ENCODE data around the gene CHAF1A. TPM values are rescaled to one million over a fixed set of nuclear protein-coding genes. Genes with fewer than 3 reads are reported as not detected.

CHAF1A gene
- total RNA-seq, 1 experiment from 2014 or later: 30.0 TPM

DNA sequence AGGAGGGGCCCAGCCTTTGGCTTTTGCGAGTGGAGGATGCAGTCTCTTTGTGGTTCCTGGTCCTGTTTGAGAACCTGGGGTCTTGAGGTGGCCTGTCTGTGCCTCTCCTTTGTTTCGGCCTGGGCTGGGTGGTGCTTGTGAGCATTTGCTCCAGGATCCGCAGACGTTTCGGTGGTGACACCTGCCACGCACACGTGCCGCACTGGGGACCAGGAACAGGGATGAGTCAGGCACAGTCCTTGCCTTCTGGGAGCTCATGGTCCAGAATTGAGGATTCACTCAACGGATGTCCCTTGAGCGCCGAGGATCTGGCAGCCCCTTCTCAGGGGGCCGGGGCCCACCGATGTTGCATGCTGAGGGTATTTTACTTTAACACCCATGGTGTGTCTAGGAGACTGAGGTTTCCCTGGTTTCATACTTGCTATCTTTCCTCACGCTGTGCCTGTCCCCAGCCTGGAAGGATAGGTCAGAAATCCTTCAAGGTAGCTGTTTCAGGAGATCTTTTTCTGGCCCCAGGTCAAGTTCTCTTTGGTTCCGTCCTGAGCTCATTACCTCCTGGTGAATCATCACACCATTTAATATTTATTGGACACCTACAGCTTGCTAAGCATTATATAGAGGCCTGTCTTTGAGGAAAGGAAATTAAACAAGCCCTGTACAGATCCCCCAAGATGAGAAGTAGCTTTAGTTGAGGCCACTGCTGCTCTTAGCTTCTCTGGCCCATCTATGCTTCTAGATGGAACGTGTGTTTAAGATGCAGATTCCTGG lies 74.8 kb downstream of the CHAF1A start:
- Histone ChIP-seq H3K9me2 (ENCODE audit: insufficient read depth) (no peaks in the 10 kb centered on the region), H4K20me1 (ENCODE audit: insufficient read depth) (no peaks in the 10 kb centered on the region), H3K4me3 (no peak overlapping the region), H3K27ac (no peak overlapping the region), H3K4me2 (no peak overlapping the region), H3K79me2 (ENCODE audit: low read depth) (peaks cover 11% of the 10 kb centered on the region), H3K9me3 (ENCODE audit: insufficient read depth, low read depth) (no peaks in the 10 kb centered on the region), H2AFZ (no peak overlapping the region), H3K4me1 (replicated peaks; ENCODE audit: insufficient read depth) (no peaks in the 10 kb centered on the region), H3F3A (ENCODE audit: insufficient read depth, low read depth) (no peaks in the 10 kb centered on the region), H3K36me3 (ENCODE audit: low read depth) (no peaks in the 10 kb centered on the region), H3K27me3 (ENCODE audit: insufficient read depth, low read depth) (no peaks in the 10 kb centered on the region)
- intact Hi-C loops (cut with micrococcal nuclease; ENCODE audit: unreplicated experiment): no loop called here
- no peak for DNase-seq
- TF ChIP-seq, protein P1, sequence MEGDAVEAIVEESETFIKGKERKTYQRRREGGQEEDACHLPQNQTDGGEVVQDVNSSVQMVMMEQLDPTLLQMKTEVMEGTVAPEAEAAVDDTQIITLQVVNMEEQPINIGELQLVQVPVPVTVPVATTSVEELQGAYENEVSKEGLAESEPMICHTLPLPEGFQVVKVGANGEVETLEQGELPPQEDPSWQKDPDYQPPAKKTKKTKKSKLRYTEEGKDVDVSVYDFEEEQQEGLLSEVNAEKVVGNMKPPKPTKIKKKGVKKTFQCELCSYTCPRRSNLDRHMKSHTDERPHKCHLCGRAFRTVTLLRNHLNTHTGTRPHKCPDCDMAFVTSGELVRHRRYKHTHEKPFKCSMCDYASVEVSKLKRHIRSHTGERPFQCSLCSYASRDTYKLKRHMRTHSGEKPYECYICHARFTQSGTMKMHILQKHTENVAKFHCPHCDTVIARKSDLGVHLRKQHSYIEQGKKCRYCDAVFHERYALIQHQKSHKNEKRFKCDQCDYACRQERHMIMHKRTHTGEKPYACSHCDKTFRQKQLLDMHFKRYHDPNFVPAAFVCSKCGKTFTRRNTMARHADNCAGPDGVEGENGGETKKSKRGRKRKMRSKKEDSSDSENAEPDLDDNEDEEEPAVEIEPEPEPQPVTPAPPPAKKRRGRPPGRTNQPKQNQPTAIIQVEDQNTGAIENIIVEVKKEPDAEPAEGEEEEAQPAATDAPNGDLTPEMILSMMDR (conservative IDR thresholded peaks at IDR 0.05): no peak
- TF ChIP-seq EZH2 (IDR thresholded peaks at IDR 0.05; ENCODE audit: low read depth): no peak
- ChIA-PET POLR2A (ENCODE audit: unreplicated experiment) (no interaction called here), CTCF (no interaction called here)
- BruUV-seq (replicated peaks): no TSS peak

DNA sequence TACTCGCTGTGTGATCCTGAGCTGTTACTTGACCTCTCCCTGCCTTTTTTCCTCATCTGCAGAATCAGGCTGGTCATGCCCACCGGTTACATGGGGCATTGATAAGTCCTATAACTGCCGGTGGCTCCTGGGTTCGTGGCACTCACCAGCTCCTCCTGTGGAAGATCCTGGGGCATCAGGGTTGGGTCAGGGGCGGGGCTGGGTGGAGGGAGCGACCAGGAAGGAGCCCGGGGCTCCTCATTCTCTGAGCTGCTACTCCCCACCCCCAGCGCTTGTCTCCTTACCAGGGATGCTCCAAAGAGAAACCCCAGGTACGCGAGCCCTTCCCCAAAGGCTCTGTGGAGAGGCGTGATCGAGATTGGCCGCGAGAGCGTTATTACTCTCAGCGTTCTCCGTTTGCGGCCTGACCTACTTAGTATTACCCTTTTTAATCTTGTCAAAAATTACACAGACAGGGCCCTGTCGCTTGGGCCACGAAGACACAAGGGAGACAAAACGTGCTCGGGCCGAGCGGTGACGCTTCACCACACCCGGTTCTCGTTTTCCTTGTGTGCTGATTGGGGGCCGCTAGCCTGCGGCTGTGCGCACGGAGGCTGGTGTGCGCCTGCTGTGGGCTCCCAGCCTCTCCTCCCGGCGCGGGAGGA lies 80.4 kb downstream of the CHAF1A start:
- Histone ChIP-seq H3K9me3 (ENCODE audit: insufficient read depth, low read depth) (no peaks in the 10 kb centered on the region), H3K4me2 (no peak overlapping the region), H3K79me2 (ENCODE audit: low read depth) (no peaks in the 10 kb centered on the region), H4K20me1 (ENCODE audit: insufficient read depth) (no peaks in the 10 kb centered on the region), H2AFZ (no peak overlapping the region), H3K27me3 (ENCODE audit: insufficient read depth, low read depth) (no peaks in the 10 kb centered on the region), H3K9me2 (ENCODE audit: insufficient read depth) (no peaks in the 10 kb centered on the region), H3K27ac (no peak overlapping the region), H3K36me3 (ENCODE audit: low read depth) (no peaks in the 10 kb centered on the region), H3F3A (ENCODE audit: insufficient read depth, low read depth) (no peaks in the 10 kb centered on the region), H3K4me3 (no peak overlapping the region), H3K4me1 (replicated peaks; ENCODE audit: insufficient read depth) (no peaks in the 10 kb centered on the region)
- intact Hi-C loops (cut with micrococcal nuclease; ENCODE audit: unreplicated experiment): no loop called here
- BruUV-seq (replicated peaks): no TSS peak
- CTCF ChIA-PET: no interaction called here
- POLR2A ChIA-PET (ENCODE audit: unreplicated experiment): interaction anchor here (0.6 kb wide), 2 partner anchors 45 to 57 kb away, joined by 5 to 10 read pairs; partner anchors contain the start of gene LRG1
- no peak for DNase-seq
- TF ChIP-seq, protein P1 (conservative IDR thresholded peaks at IDR 0.05): no peak
- TF ChIP-seq EZH2 (IDR thresholded peaks at IDR 0.05; ENCODE audit: low read depth): no peak

DNA sequence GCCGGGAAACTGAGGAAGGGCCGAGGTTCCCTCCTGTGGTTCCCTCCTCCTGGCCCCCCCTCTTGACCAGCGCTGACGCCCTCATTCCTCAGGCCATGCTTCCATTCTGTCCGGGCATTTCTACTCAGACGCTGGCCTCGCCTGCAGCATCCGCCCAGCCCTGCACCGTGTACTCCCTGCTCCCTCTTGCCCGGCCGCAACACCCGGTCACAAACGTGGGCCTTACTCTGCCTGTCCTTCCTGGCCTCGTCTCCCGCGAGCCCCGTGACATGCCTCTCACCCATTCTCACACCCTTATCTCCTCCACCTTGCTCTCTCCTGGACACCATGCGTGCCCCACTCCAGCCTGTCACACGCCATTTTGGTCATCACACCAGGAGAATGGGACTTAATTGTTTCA lies 80.9 kb downstream of the CHAF1A start:
- Histone ChIP-seq H3K9me3 (ENCODE audit: insufficient read depth, low read depth) (no peaks in the 10 kb centered on the region), H3K4me2 (no peak overlapping the region), H3K36me3 (ENCODE audit: low read depth) (no peaks in the 10 kb centered on the region), H3K27ac (no peak overlapping the region), H3F3A (ENCODE audit: insufficient read depth, low read depth) (no peaks in the 10 kb centered on the region), H4K20me1 (ENCODE audit: insufficient read depth) (no peaks in the 10 kb centered on the region), H2AFZ (no peak overlapping the region), H3K27me3 (ENCODE audit: insufficient read depth, low read depth) (no peaks in the 10 kb centered on the region), H3K4me1 (replicated peaks; ENCODE audit: insufficient read depth) (no peaks in the 10 kb centered on the region), H3K79me2 (ENCODE audit: low read depth) (no peaks in the 10 kb centered on the region), H3K4me3 (no peak overlapping the region), H3K9me2 (ENCODE audit: insufficient read depth) (no peaks in the 10 kb centered on the region)
- no peak for DNase-seq
- TF ChIP-seq, protein P1 (conservative IDR thresholded peaks at IDR 0.05): no peak
- TF ChIP-seq EZH2 (IDR thresholded peaks at IDR 0.05; ENCODE audit: low read depth): no peak
- CTCF ChIA-PET: no interaction called here
- POLR2A ChIA-PET (ENCODE audit: unreplicated experiment): interaction anchor here (0.6 kb wide), 1 partner anchor 57 kb away, joined by 5 read pairs; the partner anchor contains the start of gene LRG1
- BruUV-seq (replicated peaks): no TSS peak
- intact Hi-C loops (cut with micrococcal nuclease; ENCODE audit: unreplicated experiment): no loop called here

All from PC-9 (cell line).